ENCODE measurements around the gene ACOX2. TPM values are rescaled to one million over a fixed set of nuclear protein-coding genes. Genes with fewer than 3 reads are reported as not detected.

Gene ACOX2
- total and polyA plus RNA-seq, 7 donors, result 1.8 to 18.1 (median 4.4) TPM

DNA sequence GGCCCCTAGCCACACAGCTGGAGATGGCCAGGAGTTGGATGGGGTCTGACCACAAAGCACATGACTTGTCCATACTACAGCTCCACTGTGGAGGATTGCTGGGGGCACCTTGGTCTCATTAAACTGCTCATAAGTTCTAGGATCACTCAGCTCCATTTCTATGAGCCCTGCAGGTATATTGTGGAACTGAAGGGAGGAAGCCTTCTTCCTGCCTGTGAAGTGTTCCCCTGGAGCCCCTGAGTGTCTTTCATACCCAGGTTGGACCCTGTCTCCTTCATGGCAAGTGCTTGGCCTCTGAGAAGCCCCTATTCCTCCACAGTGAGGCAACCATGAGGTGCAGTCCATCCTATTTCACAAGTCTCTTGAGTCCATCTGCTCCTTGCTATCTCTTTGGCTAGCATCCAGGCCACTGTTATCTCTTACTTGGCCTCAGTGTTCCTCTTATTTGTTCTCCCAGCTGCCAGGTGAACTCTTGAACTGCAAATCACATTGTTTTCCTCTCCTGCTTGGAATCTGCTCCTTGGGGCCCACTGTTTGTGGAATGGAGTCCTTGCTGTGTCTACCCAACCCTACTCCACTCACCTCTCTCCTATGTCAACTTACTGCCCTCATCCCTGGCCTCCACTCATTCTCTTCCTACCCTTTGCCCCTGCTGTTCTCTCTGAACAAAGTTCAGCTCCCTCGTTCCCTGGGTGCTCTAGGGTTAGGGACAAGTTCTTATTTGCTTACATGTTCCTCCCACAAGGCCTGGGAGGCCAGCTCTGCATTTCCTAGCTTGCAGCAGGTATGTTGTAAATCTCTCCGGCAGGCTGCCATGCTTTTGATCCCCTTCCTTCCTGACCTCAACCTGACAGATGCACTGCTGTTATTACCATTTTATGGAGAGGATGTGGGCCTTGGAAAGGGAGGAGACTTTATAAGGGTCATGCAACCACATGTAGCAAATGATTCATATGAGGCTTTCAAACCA lies 1.2 kb downstream of the ACOX2 start:
- TF ChIP-seq, protein P1, sequence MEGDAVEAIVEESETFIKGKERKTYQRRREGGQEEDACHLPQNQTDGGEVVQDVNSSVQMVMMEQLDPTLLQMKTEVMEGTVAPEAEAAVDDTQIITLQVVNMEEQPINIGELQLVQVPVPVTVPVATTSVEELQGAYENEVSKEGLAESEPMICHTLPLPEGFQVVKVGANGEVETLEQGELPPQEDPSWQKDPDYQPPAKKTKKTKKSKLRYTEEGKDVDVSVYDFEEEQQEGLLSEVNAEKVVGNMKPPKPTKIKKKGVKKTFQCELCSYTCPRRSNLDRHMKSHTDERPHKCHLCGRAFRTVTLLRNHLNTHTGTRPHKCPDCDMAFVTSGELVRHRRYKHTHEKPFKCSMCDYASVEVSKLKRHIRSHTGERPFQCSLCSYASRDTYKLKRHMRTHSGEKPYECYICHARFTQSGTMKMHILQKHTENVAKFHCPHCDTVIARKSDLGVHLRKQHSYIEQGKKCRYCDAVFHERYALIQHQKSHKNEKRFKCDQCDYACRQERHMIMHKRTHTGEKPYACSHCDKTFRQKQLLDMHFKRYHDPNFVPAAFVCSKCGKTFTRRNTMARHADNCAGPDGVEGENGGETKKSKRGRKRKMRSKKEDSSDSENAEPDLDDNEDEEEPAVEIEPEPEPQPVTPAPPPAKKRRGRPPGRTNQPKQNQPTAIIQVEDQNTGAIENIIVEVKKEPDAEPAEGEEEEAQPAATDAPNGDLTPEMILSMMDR (IDR thresholded peaks at IDR 0.05), result no peak
- Histone ChIP-seq H3K36me3 (ENCODE audit: insufficient read depth in 1 of 2, low read depth in 1 of 2) (peaks cover 0 to 11% of the 10 kb centered on the region in 2 donors), H3K27ac (peak overlapping the region; percentile 71), H3K9me3 (no peaks in the 10 kb centered on the region), H3K4me1 (peaks cover 20% of the 10 kb centered on the region), H3K27me3 (ENCODE audit: insufficient read depth in 3 of 3, low read length in 2 of 3) (no peaks in the 10 kb centered on the region), H3K4me3 (peak overlapping the region; percentile 59)
- intact Hi-C loops (cut with DNase I), result loop anchor here (5.0 to 10.0 kb wide), 2 partner anchors 349 to 361 kb away; no protein-coding TSS in a partner anchor
- 22 to 24% (median 23%) methylated on average over 2 of the region's 2 CpGs for WGBS, 3 donors
- DNase-seq, result no peak
- ATAC-seq, result peak in 1 of 4 donors; percentile 10

DNA sequence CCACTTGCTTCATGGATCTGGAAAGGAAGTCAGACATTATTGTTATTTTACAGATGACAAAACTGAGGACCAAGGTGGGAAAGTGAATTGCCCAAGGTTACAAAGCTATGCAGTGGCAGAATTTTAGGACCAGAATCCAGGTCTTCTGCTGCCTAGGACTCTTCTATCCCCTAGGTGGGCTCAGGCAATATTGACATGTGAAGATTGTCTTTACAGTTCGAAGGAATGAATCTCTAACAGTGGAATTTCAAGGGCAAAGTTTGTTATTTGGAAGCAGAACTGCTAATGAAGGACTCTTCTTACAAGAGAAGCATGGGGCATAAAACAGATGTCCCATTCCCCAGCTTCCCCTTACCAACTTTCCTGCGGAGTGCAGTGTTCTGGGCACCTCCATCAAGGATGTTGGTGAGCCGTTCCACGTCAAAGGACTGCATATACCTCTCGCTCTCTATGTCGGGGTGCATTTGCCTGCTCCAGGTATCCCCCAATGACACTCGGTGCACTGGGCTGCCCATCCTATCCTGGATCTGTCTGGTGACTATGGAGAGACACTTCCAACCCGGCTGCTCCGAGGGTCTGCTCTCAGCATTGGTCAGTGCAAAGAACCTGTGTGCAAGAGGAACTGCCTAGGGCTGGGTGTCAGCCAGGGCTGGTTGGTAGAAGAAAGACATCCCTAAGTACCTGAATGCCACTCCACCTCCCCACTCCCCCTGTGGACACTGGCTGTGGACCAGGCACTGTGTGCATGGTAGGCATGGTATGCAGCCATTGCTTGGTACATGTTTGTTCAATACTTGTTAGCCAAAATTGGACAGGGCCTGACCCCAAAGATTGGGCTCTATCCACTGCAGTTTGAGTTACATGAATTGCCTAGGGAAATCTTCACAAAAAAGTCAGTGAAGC lies 2.1 kb downstream of the ACOX2 start:
- Histone ChIP-seq H3K9me3 (no peaks in the 10 kb centered on the region), H3K27ac (no peak overlapping the region), H3K36me3 (ENCODE audit: insufficient read depth in 1 of 2, low read depth in 1 of 2) (peaks cover 0 to 21% of the 10 kb centered on the region in 2 donors), H3K4me3 (no peak overlapping the region), H3K27me3 (ENCODE audit: insufficient read depth in 3 of 3, low read length in 2 of 3) (no peaks in the 10 kb centered on the region), H3K4me1 (peaks cover 20% of the 10 kb centered on the region)
- 93 to 98% (median 96%) methylated on average over 9 of the region's 9 CpGs for WGBS, 3 donors
- intact Hi-C loops (cut with DNase I), result loop anchor here (5.0 to 10.0 kb wide), 5 partner anchors 38 to 360 kb away; partner anchors contain the start of genes HTD2 (in 1 of the 2) and RPP14 (in 1 of the 2)
- ATAC-seq (no peak), DNase-seq (no peak)
- TF ChIP-seq, protein P1 (IDR thresholded peaks at IDR 0.05), result no peak

DNA sequence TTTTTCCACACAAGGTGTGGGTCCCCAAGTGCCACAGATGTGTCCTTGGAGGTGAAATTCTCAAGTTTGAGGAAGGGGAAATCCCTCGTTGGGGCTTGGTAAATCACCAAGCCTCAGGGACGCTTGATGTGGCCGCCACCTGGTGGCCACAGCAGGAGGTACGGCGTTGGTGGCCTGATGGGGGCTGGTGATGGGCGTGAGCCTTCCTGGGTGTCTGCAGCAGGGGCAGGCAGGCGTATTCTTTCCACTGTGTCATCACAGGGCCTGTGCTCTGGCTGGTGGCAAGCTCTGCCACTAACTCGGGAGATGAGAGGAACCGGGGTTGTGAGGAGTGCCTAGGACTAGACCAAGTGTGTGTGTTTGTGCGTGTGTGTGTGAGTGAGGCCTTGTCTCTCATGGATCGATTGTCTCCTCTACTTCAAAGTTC lies 4.2 kb downstream of the ACOX2 start:
- Histone ChIP-seq H3K4me3 (no peak overlapping the region), H3K4me1 (peaks cover 18% of the 10 kb centered on the region), H3K27ac (no peak overlapping the region), H3K36me3 (ENCODE audit: insufficient read depth in 1 of 2, low read depth in 1 of 2) (peaks cover 0 to 37% of the 10 kb centered on the region in 2 donors), H3K27me3 (ENCODE audit: insufficient read depth in 3 of 3, low read length in 2 of 3) (no peaks in the 10 kb centered on the region), H3K9me3 (no peaks in the 10 kb centered on the region)
- TF ChIP-seq, protein P1 (IDR thresholded peaks at IDR 0.05), result peak; percentile 94
- WGBS, 3 donors, result 22 to 28% (median 23%) methylated on average over 11 of the region's 11 CpGs
- DNase-seq, result peak; percentile 73 to 81
- ATAC-seq, result peak; percentile 82 to 95 (median 86)
- intact Hi-C loops (cut with DNase I), result loop anchor here (2.0 to 10.0 kb wide), 6 partner anchors 36 to 358 kb away; partner anchors contain the start of genes HTD2 (in 1 of the 2) and RPP14 (in 1 of the 2)

DNA sequence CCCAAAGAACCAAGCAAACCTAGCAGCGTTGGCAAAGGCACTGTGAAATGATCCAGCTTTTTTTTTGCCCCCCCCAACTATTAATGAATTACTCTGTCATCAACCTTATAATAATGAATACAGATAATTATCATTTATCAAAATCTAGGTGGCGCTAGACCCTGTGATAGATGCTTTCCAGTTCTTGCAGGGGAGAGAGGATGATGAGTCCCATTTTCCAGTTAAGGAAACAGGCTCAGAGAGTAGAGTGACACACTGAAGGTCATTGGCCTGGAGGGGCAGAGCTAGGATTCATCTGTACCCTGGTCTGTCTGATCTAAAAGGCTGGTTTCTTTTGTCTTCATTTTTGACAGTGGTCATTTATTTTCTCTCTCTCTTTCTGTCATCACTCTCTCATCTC lies 5.0 kb downstream of the ACOX2 start:
- no peak overlapping the region for H3K27ac ChIP-seq
- 93 to 100% (median 94%) methylated on average over 2 of the region's 2 CpGs for WGBS, 3 donors
- intact Hi-C loops (cut with DNase I), result loop anchor here (2.0 to 10.0 kb wide), 6 partner anchors 35 to 357 kb away; partner anchors contain the start of genes HTD2 (in 1 of the 2) and RPP14 (in 1 of the 2)
- H3K27me3 ChIP-seq (ENCODE audit: insufficient read depth in 3 of 3, low read length in 2 of 3), result no peaks in the 10 kb centered on the region
- H3K9me3 ChIP-seq, result no peaks in the 10 kb centered on the region
- TF ChIP-seq, protein P1 (IDR thresholded peaks at IDR 0.05), result no peak
- peaks cover 0 to 39% of the 10 kb centered on the region in 2 donors for H3K36me3 ChIP-seq (ENCODE audit: insufficient read depth in 1 of 2, low read depth in 1 of 2)
- no peak overlapping the region for H3K4me3 ChIP-seq
- peaks cover 11% of the 10 kb centered on the region for H3K4me1 ChIP-seq
- no peak for DNase-seq
- no peak for ATAC-seq

All from psoas muscle (tissue), 8 donors.